Astrocyte (in vitro differentiated cells and primary cell): ENCODE results near the gene P2RY8. TPM values are rescaled to one million over a fixed set of nuclear protein-coding genes. Genes with fewer than 3 reads are reported as not detected.

ENCODE experiments used
- DNase-seq: peaks from one replicate; pipeline ENCODE4 v3.0.0-alpha.2; 2010; ENCODE audit warnings: low read depth
- FAIRE-seq: peaks from 2 replicates; lab custom pipeline; 2011; peaks lifted over from hg19 to GRCh38; lab: Jason Lieb, UNC
- H2AFZ ChIP-seq: 2 replicates; pipeline ENCODE4 v1.6.0; 2012; ENCODE audit warnings: low read depth, low read length, inconsistent platforms
- H3K27ac ChIP-seq: 2 replicates; pipeline ENCODE4 v1.5.1; 2011; ENCODE audit warnings: low read depth, low read length, inconsistent platforms
- H3K27me3 ChIP-seq: 2 replicates; pipeline ENCODE4 v1.6.0; 2011; ENCODE audit warnings: low read length, inconsistent platforms; ENCODE audit not compliant: insufficient read depth
- H3K36me3 ChIP-seq: 2 replicates; pipeline ENCODE4 v1.5.1; 2011; ENCODE audit warnings: low read length, inconsistent platforms; ENCODE audit not compliant: insufficient read depth
- H3K4me1 ChIP-seq: 2 replicates; pipeline ENCODE4 v1.5.1; 2011; ENCODE audit warnings: low read length, inconsistent platforms; ENCODE audit not compliant: insufficient read depth
- H3K4me2 ChIP-seq: 2 replicates; pipeline ENCODE4 v1.6.0; 2012; ENCODE audit warnings: low read length, inconsistent platforms
- H3K4me3 ChIP-seq: 2 replicates; pipeline ENCODE4 v1.5.1; 2011; ENCODE audit warnings: low read depth, mild to moderate bottlenecking, low read length, inconsistent platforms; ENCODE audit not compliant: insufficient read depth
- H3K79me2 ChIP-seq: 2 replicates; pipeline ENCODE4 v1.6.0; 2012; ENCODE audit warnings: mild to moderate bottlenecking, low read length, inconsistent platforms; ENCODE audit not compliant: insufficient read depth
- H3K9ac ChIP-seq: 2 replicates; pipeline ENCODE4 v1.6.0; 2012; ENCODE audit warnings: mild to moderate bottlenecking, low read length, inconsistent platforms
- H3K9me3 ChIP-seq: 2 replicates; pipeline ENCODE4 v1.5.1; 2012; ENCODE audit warnings: low read depth, mild to moderate bottlenecking, low read length, inconsistent platforms; ENCODE audit not compliant: insufficient read depth
- H4K20me1 ChIP-seq: 2 replicates; pipeline ENCODE4 v1.6.0; 2012; ENCODE audit warnings: low read length, inconsistent platforms; ENCODE audit not compliant: insufficient read depth
- H3K27ac Mint-ChIP-seq: one replicate; pipeline ENCODE4 v1.8.0; 2021; ENCODE audit warnings: mild to moderate bottlenecking, mixed read lengths; ENCODE audit not compliant: unreplicated experiment
- H3K27me3 Mint-ChIP-seq: one replicate; pipeline ENCODE4 v1.8.0; 2021; ENCODE audit warnings: low read depth, mixed read lengths; ENCODE audit not compliant: unreplicated experiment
- H3K36me3 Mint-ChIP-seq: one replicate; pipeline ENCODE4 v1.8.0; 2021; ENCODE audit warnings: low read depth, mixed read lengths; ENCODE audit not compliant: unreplicated experiment
- H3K4me1 Mint-ChIP-seq: one replicate; pipeline ENCODE4 v1.8.0; 2021; ENCODE audit warnings: low read depth, mixed read lengths; ENCODE audit not compliant: unreplicated experiment
- H3K4me3 Mint-ChIP-seq: one replicate; pipeline ENCODE4 v1.8.0; 2021; ENCODE audit warnings: mild to moderate bottlenecking, moderate library complexity, mixed read lengths; ENCODE audit not compliant: unreplicated experiment
- H3K9me3 Mint-ChIP-seq: one replicate; pipeline ENCODE4 v1.8.0; 2021; ENCODE audit warnings: mild to moderate bottlenecking, mixed read lengths; ENCODE audit not compliant: unreplicated experiment
- EZH2 ChIP-seq: IDR thresholded peaks from 2 replicates; pipeline ENCODE4 v1.6.1; 2012; ENCODE audit warnings: mild to moderate bottlenecking, low read length, inconsistent platforms; ENCODE audit not compliant: insufficient read depth
- total RNA-seq: library from RNA; stranded (reverse); gene quantifications from 2 replicates; pipeline ENCODE4 v1.2.1, GENCODE V29; 2021
- TF ChIP-seq, protein P1 (sequence below): IDR thresholded peaks from 2 replicates; pipeline ENCODE4 v1.5.1; 2011; ENCODE audit warnings: low read depth, mild to moderate bottlenecking, inconsistent platforms, low read length, moderate library complexity; ENCODE audit not compliant: insufficient read depth

The P2RY8 gene
- total RNA-seq, 1 donor from 2014 or later, result not detected

DNA sequence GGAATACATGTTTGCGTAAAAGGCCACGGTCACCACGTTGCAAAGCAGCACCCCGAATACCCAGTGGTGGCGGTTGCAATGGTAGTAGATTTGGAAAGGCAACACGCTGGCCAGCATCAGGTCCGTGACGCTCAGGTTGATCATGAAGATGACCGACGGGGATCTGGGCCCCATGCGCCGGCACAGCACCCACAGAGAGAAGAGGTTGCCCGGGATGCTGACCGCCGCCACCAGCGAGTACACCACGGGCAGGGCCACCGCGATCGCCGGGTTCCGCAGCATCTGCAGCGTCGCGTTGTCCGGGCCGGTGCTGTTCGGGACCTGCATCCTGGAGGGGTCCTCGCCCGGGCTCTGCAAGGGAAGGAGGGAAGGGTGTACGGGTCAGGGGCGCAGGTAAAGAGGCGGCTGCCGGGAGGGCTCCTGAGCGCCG, 70.7 kb downstream of the P2RY8 start:
- no peak overlapping the region for H3K9ac ChIP-seq
- H3K4me2 ChIP-seq, result no peak overlapping the region
- H2AFZ ChIP-seq, result no peak overlapping the region
- peak; percentile 36 for TF ChIP-seq EZH2
- TF ChIP-seq, protein P1, sequence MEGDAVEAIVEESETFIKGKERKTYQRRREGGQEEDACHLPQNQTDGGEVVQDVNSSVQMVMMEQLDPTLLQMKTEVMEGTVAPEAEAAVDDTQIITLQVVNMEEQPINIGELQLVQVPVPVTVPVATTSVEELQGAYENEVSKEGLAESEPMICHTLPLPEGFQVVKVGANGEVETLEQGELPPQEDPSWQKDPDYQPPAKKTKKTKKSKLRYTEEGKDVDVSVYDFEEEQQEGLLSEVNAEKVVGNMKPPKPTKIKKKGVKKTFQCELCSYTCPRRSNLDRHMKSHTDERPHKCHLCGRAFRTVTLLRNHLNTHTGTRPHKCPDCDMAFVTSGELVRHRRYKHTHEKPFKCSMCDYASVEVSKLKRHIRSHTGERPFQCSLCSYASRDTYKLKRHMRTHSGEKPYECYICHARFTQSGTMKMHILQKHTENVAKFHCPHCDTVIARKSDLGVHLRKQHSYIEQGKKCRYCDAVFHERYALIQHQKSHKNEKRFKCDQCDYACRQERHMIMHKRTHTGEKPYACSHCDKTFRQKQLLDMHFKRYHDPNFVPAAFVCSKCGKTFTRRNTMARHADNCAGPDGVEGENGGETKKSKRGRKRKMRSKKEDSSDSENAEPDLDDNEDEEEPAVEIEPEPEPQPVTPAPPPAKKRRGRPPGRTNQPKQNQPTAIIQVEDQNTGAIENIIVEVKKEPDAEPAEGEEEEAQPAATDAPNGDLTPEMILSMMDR, result no peak
- FAIRE-seq (no peak), DNase-seq (no peak)
- H3K36me3 ChIP-seq, result no peaks in the 10 kb centered on the region
- H4K20me1 ChIP-seq, result no peaks in the 10 kb centered on the region
- H3K36me3 Mint-ChIP-seq, result no peaks in the 10 kb centered on the region
- peaks cover 10% of the 10 kb centered on the region for H3K4me1 ChIP-seq
- H3K4me1 Mint-ChIP-seq, result no peaks in the 10 kb centered on the region
- H3K9me3 Mint-ChIP-seq, result peaks cover 5% of the 10 kb centered on the region
- no peak overlapping the region for H3K4me3 ChIP-seq
- no peaks in the 10 kb centered on the region for H3K79me2 ChIP-seq
- peaks cover 11% of the 10 kb centered on the region for H3K27me3 ChIP-seq
- H3K4me3 Mint-ChIP-seq, result no peak overlapping the region
- no peak overlapping the region for H3K27ac ChIP-seq
- no peaks in the 10 kb centered on the region for H3K9me3 ChIP-seq
- H3K27me3 Mint-ChIP-seq, result peaks cover 8% of the 10 kb centered on the region
- no peak overlapping the region for H3K27ac Mint-ChIP-seq

DNA sequence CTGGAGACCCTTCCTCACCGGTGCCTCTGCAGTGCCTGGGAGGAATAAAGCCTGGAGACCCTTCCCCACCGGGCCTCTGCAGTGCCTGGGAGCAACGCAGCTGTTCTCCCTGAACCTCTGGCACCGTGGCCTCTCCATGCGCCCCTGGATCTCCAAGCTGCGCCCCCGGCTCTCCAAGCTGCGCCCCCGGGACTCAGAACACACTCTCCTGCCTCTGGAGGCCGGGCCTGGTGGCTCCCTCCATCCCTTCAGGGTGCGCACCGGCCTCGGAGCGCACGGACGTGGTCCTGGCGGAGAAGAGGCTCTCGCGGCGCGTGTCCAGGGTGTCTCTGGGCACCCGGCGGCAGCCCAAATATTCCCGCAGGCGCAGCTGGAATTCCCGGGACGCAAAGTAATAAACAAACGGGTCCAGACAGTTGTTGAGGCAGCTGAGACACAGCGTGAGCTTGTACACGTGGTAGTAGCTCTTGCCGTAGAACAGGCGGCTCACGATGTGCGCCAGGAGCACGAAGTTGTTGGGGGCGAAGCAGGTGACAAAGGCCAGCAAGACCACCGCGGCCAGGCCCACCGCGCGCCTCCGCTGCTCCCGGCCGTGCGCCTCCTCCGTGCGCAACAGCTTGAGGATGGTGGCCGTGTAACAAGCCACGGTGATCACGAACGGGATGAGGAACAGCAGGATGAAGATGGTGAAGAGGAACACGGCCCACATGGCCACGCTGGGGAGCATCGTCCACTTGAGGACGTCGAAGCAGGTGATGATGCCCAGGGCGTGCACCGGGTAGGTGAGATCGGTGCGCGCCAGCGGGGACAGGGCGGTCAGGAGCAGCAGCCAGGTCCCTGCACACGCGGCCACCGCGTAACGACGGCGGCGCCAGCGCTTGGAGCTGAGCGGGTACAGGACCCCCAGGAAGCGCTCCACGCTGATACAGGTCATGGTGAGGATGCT, 71.4 kb downstream of the P2RY8 start:
- H3K9ac ChIP-seq, result no peak overlapping the region
- peaks cover 10% of the 10 kb centered on the region for H3K4me1 ChIP-seq
- H3K9me3 Mint-ChIP-seq, result peaks cover 5% of the 10 kb centered on the region
- no peak overlapping the region for H3K4me2 ChIP-seq
- no peaks in the 10 kb centered on the region for H4K20me1 ChIP-seq
- H3K36me3 ChIP-seq, result no peaks in the 10 kb centered on the region
- H3K27me3 ChIP-seq, result peaks cover 11% of the 10 kb centered on the region
- no peaks in the 10 kb centered on the region for H3K79me2 ChIP-seq
- no peak overlapping the region for H3K27ac Mint-ChIP-seq
- no peaks in the 10 kb centered on the region for H3K36me3 Mint-ChIP-seq
- no peak overlapping the region for H3K27ac ChIP-seq
- FAIRE-seq, result no peak
- TF ChIP-seq, protein P1, result no peak
- TF ChIP-seq EZH2, result peak; percentile 65
- H2AFZ ChIP-seq, result no peak overlapping the region
- H3K4me3 Mint-ChIP-seq, result no peak overlapping the region
- no peak overlapping the region for H3K4me3 ChIP-seq
- H3K4me1 Mint-ChIP-seq, result no peaks in the 10 kb centered on the region
- H3K27me3 Mint-ChIP-seq, result peaks cover 8% of the 10 kb centered on the region
- H3K9me3 ChIP-seq, result no peaks in the 10 kb centered on the region
- no peak for DNase-seq

DNA sequence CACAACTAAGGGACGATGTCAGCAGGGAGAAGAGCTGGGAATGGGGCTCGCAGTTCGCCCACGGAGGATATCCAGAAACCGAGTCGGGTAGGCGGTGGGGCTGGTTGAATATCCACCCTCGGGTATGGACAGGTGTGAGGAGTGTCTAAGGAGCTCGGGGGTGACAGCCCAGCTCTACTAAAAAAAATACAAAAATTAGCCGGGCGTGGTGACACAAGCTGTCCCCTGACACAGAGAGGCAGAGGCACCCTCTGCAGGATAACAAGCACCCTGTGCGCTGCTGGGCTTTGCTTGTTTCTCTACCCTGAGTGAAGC, 72.1 kb downstream of the P2RY8 start:
- no peak for DNase-seq
- H3K4me2 ChIP-seq, result no peak overlapping the region
- H3K9me3 ChIP-seq, result no peaks in the 10 kb centered on the region
- no peak overlapping the region for H2AFZ ChIP-seq
- peaks cover 10% of the 10 kb centered on the region for H3K4me1 ChIP-seq
- Mint-ChIP-seq H3K36me3 (no peaks in the 10 kb centered on the region), H3K4me1 (no peaks in the 10 kb centered on the region), H3K9me3 (peaks cover 5% of the 10 kb centered on the region), H3K27me3 (peaks cover 8% of the 10 kb centered on the region), H3K4me3 (no peak overlapping the region), H3K27ac (no peak overlapping the region)
- H3K79me2 ChIP-seq, result no peaks in the 10 kb centered on the region
- no peak overlapping the region for H3K9ac ChIP-seq
- peaks cover 11% of the 10 kb centered on the region for H3K27me3 ChIP-seq
- TF ChIP-seq EZH2, result no peak
- TF ChIP-seq, protein P1, result no peak
- no peak overlapping the region for H3K27ac ChIP-seq
- FAIRE-seq, result no peak
- H3K36me3 ChIP-seq, result no peaks in the 10 kb centered on the region
- no peak overlapping the region for H3K4me3 ChIP-seq
- H4K20me1 ChIP-seq, result no peaks in the 10 kb centered on the region
